Esophagus squamous epithelium (tissue), 4 donors: ENCODE results near the gene LILRA5.

Experiments used
- POLR2A ChIP-seq, 4 donors: fragments of 450-650 bp; IDR thresholded peaks; one replicate each; pipeline ENCODE4 v1.6.1; 2017; ENCODE audit warnings: antibody characterized with exemption in 4 of 4, mild to moderate bottlenecking in 4 of 4, moderate library complexity in 3 of 4
- TF ChIP-seq, protein P1 (sequence below), 6 experiments: fragments of 450-650 bp in 4 of 6; fragments of 200-600 bp in 2 of 6; sonication (generic) in 2 of 6; IDR thresholded peaks; one replicate each; pipeline ENCODE4 v1.5.1; 2016 to 2019; ENCODE audit warnings: antibody characterized with exemption in 6 of 6, mild to moderate bottlenecking in 4 of 6, moderate library complexity in 4 of 6

DNA sequence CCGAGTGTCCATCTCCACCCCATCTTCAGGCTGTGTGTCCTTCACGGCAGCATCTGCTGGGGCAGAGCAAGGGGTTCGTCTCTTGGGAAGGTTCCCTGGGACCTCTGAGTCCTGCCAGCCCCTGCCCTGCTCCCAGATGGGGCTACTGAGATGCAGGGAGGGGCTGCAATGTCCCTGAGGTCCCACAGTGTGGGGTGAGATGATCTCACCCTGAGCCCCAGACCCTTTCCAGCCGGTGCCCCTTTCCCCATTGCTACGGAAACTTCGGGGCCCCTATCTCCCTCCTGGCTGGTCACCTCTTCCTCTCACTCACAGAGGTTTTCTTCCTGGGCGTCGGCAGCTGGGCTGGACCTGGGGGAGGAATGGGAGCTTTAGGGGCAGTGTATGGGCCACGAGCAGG lies 37.0 kb downstream of the LILRA5 start:
- TF ChIP-seq, protein P1, sequence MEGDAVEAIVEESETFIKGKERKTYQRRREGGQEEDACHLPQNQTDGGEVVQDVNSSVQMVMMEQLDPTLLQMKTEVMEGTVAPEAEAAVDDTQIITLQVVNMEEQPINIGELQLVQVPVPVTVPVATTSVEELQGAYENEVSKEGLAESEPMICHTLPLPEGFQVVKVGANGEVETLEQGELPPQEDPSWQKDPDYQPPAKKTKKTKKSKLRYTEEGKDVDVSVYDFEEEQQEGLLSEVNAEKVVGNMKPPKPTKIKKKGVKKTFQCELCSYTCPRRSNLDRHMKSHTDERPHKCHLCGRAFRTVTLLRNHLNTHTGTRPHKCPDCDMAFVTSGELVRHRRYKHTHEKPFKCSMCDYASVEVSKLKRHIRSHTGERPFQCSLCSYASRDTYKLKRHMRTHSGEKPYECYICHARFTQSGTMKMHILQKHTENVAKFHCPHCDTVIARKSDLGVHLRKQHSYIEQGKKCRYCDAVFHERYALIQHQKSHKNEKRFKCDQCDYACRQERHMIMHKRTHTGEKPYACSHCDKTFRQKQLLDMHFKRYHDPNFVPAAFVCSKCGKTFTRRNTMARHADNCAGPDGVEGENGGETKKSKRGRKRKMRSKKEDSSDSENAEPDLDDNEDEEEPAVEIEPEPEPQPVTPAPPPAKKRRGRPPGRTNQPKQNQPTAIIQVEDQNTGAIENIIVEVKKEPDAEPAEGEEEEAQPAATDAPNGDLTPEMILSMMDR (IDR thresholded peaks at IDR 0.05) = no peak
- no peak for TF ChIP-seq POLR2A (IDR thresholded peaks at IDR 0.05)
